Transverse colon (tissue), 3 donors: ENCODE results near the gene TPM1.

Source experiments
- EP300 ChIP-seq: sonication (generic); formaldehyde crosslinking; IDR thresholded peaks from one replicate; pipeline ENCODE4 v1.6.1; 2017; ENCODE audit warnings: antibody characterized with exemption, low read depth
- POLR2AphosphoS5 ChIP-seq, 3 donors: sonication (generic); formaldehyde crosslinking; IDR thresholded peaks; one replicate each; pipeline ENCODE4 v1.6.1; 2016; ENCODE audit warnings: antibody characterized with exemption in 3 of 3

- TF ChIP-seq EP300: no peak
- no peak for TF ChIP-seq POLR2AphosphoS5 (IDR thresholded peaks at IDR 0.05)
Observed at GRCh38 chr15:63025460-63025859, 17.1 kb upstream of the TPM1 start.
